HG02610 (cell line): ENCODE results near the gene SLC35E4.
A peak's percentile ranks its signal among the peaks of the same experiment; 100 is the strongest.
"Not testable (repeated sequence)": the region's sequence is repeated elsewhere in the genome, so short reads cannot be mapped to it uniquely, and the experiment has no call there.

Experiments
- ATAC-seq: cut with Tn5 transposase; IDR thresholded peaks from one replicate; pipeline ENCODE4 v1.9.1; 2021; ENCODE audit warnings: mild to moderate bottlenecking, moderate library complexity; ENCODE audit not compliant: unreplicated experiment

SLC35E4 gene, protein sequence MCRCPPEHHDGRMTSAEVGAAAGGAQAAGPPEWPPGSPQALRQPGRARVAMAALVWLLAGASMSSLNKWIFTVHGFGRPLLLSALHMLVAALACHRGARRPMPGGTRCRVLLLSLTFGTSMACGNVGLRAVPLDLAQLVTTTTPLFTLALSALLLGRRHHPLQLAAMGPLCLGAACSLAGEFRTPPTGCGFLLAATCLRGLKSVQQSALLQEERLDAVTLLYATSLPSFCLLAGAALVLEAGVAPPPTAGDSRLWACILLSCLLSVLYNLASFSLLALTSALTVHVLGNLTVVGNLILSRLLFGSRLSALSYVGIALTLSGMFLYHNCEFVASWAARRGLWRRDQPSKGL

DNA sequence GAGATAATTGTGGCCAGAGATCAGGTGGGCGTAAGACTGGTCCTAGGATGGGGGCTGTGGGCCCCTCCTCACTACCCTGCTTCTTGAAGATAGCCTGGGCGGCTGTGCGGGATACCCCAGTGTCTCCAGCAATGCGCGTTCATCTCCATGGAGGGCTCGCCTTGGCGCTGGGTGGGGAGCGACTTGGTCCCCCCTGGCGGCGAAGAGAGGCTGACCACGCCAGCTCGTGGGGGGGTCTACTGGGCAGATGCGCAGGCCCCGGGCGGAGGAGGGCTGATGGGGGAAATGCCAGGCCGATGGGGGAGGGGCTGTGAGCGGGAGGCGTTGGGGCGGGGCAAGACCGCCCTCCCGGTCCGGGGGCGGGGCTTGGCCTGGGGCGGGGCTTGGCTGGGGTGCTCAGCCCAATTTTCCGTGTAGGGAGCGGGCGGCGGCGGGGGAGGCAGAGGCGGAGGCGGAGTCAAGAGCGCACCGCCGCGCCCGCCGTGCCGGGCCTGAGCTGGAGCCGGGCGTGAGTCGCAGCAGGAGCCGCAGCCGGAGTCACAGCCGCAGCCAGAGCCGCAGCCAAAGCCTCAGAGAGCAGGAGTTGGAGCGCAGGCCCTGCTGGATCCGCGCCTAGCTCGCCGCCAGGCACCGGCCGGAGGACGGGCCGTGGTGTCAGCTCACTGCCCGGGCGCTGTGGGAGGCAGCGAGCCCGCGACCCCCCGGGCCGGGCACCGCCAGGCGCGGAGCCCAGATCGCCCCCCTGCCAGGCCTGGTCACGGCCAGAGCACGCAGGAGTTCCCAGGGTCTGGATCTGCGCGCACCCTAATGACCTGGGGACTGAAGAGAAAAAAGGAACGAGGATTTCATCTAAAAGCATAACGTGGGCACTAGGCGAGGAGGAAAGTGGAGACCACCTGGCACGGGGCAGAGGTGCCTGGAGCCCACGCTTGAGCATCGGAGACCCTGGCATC, at the start of gene SLC35E4:
SLC35E4 (plus strand) TSS at position 509 of the 953 bp plus-strand sequence. CDS start 670 bp downstream, outside the sequence.
- peak; percentile 41 for ATAC-seq

DNA sequence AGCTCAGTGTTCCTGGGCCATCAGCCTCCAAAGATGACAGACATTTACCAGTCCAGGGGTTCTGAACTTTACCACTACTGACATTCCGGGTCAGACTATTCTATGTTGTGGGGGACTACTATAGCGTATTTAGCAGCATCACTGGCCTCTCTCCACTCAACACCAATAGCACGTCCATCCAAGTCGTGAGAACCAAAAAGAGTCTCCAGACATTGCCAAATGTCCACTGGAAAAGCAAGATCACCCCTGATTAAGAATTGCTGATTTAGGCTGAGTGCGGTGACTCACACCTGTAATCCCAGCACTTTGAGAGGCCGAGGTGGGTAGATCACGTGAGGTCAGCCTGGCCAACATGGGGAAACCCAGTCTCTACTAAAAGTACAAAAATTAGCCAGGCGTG, 49.2 kb upstream of the SLC35E4 start:
- no peak for ATAC-seq

DNA sequence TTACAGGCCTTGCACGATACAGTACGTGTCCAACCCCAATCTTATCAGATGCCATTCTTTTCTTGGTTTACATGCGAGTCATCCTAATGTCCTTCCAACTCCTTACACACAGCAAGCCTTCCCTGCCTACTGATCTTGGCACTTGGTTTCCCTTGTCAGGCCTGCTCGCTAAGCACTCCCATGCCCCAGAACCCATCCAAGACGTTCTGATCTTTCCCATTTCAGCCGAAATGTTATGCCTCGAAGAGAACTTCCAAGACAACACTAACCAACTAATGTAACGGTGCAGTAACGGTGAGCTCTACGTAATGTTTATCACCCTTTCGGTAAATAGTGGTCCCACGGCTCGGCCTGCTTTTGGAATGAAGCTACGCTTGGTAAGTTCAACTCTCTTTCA, 44.4 kb upstream of the SLC35E4 start:
- no peak for ATAC-seq

DNA sequence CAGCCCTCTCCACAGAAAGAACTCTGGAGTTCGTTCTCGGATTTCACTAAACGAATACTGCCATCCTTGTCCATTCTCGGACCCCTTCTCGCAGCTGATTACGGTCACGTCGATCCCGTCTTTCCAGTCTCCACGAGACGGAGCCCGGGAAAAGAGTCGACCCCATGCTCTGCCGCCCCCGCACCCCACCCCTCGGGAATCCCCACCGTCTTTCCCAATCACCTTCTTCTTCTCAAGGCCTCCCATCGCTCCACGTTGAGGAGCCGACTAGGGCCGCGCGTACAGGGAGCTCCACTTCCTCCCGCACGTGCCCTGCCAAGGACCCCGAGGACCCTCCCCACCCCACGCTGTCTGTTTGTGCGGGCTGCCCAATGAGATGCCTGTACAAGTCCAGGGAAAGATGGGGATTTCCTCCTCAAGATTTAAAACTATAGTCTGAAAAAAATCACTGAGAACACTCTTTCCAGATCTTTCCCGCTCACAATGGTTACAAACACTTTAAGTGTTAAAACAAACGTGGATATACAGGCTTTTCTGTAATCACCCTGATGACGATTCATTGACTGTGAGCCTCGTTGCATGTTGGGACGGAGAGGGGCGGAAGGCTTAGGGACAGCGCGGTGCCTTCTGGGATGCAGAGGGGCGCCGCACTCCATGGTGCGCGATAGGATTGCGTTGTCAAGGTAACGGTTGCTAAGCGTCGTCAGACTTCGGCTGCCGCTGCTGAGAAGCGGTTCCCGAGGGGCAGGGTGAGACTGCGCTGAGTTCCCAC, 43.8 kb upstream of the SLC35E4 start, which contains the start of gene PES1:
PES1 (minus strand) TSS at position 323 of the 772 bp plus-strand sequence; CDS start at position 246, 77 bp downstream.
- peak; percentile 92 for ATAC-seq

DNA sequence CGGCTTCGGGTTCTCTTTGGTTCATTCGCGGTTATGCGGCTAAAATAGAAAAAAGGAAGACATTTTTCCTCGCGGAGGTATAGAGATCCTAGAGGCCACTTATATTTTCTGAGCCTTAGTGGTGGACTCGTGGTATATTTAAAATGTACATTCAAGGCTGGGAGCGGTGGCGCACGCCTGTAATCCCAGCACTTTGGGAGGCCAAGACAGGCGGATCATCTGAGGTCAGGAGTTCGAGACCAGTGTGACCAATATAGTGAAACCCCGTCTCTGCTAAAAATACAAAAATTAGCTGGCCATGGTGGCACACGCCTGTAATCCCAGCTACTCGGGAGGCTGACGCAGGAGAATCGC, 43.2 kb upstream of the SLC35E4 start:
- ATAC-seq, result not testable (repeated sequence)

DNA sequence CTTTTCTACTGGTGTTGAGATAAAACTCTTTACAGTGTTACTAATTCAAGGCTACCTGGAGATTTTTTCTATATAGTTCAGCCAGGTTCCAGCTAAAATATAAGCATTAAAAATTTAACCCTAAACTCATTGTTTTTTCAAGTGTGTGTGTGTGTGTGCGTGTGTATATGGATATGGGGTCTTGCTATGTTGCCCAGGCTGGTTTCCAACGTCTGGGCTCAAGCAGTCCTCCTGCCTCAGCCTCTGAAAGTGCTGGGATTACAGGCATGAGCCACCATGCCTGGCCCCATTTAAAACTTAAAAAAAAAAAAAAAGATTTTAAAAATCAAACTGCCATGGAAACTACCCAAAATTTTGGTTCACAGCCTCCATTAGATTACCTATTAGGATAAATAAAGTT, 39.4 kb upstream of the SLC35E4 start:
- ATAC-seq, result no peak

DNA sequence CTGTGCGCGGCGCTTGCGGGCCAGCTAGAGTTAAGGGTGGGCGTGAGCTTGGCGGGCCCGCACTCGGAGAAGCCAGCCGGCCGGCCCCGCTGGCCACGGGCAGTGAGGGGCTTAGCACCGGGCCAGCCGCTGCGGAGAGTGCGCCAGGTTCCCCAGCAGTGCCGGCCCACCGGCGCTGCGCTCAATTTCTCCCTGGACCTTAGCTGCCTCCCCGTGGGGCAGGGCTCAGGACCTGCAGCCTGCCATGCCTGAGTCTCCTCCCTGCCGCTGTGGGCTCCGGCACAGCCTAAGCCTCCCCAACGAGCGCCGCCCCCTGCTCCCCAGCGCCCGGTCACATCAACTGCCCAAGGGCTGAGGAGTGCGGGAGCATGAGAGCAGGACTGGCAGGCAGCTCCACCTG, 38.7 kb upstream of the SLC35E4 start:
- no peak for ATAC-seq

DNA sequence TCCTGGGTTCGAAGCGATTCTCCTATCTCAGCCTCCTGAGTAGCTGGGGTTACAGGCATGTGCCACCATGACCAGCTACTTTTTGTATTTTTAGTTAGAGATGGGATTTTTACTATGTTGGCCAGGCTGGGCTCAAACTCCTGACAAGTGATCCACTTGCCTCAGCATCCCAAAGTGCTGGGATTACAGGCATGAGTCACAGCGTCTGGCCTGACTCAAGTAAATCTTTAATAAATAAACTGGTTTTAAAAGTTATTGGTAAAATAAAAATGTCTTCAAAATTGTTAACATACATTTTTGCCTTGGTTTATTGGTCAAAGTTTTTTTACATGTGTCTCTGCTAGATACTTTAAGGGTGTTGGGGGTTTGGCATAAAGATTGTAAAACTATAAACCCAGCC, 36.6 kb upstream of the SLC35E4 start:
- ATAC-seq, result no peak

DNA sequence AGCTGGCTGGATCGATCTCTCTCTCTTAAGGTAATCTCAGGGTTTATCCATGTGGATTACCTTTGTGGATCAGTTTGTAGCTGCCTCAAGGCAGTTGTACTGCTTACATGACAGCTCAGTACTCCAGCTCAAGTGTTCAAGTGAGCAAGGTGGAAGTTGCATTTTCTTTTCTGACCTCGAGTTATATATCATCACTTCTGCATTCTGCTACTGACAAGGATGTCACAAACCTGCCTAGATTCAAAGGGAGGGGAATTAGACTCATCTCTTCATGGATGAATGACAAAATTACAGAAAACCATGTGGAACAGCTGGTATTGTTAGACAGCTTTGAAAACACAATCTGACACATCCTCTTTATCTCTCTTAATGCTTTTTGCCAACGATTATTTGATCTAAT, 34.7 kb upstream of the SLC35E4 start:
- no peak for ATAC-seq

DNA sequence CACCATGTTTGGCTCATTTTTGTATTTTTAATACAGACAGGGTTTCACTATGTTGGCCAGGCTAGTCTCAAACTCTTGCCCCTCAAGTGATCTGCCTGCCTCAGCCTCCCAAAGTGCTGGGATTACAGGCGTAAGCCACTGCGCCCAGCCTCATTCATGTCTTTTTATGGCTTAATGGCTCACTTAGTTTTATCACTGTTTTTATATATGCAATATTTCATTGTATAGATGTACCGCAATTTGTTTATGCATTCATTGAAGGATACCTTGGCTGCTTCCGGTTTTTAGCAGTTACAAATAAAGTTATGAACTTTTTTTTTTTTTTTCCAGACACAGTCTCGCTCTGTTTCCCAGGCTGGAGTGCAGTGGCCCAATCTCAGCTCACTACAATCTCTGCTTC, 34.1 kb upstream of the SLC35E4 start:
- no peak for ATAC-seq

DNA sequence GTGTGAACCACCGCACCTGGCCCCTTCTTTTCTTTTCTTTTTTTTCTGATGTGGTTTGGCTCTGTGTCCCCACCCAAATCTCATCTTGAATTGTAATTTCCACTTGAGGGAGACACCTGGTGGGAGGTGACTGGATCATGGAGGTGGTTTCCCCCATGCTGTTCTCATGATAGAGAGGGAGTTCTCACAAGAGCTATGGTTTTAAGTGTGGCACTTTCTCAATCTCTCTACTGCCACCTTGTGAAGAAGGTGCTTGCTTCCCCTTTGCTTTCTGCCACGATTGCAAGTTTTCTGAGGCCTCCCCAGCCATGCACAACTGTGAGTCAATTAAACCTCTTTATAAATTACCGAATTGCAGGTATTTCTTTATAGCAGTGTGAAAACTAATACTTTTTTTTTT, 33.5 kb upstream of the SLC35E4 start:
- no peak for ATAC-seq

DNA sequence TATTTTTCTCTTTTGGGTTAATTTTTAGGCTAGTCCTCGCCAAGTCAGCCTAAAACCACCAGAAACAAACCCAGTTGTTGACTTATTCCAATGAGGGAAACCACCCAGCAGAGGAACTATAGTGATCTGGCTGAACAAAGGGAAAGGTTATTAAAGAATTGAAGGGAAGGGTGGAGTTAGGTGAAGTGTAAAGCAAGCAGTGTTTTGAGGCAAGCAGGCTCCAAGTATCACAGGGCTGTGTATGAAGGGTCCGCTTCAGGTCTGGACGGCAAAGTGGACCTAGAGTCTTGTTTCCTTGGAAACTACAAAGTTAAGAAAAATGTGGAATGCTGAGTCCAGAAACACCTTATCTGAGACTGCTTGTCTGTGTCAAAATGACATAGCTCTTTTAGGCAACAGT, 31.8 kb upstream of the SLC35E4 start:
- ATAC-seq, result no peak

DNA sequence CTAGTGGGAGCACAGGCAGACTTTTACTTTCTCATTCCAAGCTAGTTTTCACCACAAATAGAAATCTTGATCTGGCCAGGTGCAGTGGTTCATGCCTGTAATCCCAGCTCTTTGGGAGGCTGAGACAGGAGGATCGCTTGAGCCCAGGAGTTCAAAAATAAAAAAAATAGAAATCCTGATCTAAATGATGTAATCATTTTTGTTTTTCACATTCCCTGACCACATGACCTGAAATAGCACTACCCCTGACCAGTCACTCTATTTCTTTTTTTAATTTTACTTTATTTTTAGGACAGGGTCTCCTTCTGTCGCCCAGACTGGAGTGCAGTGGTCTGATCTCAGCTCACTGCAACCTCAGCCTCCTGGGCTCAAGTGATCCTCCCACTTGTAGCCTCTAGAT, 30.9 kb upstream of the SLC35E4 start:
- ATAC-seq, result no peak

DNA sequence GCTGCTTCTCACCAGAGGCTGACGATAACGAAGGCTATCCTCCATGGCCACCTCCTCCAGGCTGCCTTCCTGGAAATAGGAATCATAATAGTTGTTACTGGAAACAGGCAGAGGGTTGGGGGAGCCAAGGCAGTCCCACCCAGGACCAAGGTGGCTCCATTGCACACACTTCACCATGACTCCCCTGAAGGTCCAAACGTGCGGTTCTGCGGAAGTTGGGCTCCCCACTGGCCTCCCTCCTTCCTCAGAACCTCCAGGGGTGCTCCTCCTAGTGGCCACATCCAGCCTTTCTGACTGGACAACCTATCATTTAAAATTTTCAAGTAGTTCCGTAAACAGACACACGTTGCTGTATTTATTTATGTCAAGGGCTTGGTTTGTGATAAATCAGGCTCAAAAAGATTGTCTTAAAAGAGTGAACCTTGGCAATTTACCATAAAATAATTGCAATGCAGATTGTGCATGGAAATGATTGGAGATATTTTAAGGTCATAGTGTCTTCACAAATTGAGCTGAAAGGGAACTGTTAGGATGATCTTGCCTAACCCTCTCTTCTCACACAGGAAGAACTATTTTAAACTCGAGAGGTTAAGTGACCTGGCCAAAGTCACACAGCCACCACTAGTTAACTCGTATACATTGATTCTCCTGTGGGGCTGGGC, 30.0 kb upstream of the SLC35E4 start:
- ATAC-seq, result no peak

DNA sequence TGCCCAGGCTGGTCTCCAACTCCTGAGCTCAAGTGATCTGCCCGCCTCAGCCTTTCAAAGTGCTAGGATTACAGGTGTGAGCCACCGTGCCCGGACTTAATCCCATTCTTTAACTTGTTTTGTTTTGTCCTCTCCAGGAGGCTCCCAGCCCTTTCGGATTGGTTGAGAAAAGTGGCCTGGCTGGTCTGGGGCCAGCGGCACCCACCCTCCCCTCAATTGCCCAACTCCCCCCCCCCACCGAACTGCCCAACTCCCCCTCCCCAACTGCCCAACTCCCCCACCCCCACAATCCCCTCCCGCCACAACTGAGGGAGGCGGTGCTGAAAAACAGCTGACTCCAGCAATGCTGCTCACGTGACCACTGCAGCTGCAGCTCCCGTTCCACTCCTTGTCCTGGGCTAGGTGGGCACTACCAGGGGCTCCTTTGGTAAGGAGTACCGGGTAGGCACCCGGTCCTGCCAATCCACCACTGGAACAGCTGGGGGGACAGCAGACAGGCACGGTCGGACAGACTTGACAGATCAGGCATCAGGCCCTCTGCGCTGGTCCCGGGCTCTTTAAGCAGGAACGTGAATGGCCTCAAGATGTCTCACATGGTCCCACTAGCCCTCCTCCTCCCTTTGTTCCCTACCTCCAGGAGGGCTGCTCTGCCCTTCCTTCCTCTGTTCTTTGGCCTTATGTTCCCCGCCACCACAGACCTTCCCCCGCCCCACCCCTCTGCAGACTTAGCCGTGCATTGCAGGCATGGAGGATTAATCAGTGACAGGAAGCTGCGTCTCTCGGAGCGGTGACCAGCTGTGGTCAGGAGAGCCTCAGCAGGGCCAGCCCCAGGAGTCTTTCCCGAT, 28.9 kb upstream of the SLC35E4 start, which contains the start of gene TCN2:
TCN2 (plus strand) TSS at position 720 of the 845 bp plus-strand sequence. CDS start 158 bp downstream, outside the sequence.
- ATAC-seq, result no peak

DNA sequence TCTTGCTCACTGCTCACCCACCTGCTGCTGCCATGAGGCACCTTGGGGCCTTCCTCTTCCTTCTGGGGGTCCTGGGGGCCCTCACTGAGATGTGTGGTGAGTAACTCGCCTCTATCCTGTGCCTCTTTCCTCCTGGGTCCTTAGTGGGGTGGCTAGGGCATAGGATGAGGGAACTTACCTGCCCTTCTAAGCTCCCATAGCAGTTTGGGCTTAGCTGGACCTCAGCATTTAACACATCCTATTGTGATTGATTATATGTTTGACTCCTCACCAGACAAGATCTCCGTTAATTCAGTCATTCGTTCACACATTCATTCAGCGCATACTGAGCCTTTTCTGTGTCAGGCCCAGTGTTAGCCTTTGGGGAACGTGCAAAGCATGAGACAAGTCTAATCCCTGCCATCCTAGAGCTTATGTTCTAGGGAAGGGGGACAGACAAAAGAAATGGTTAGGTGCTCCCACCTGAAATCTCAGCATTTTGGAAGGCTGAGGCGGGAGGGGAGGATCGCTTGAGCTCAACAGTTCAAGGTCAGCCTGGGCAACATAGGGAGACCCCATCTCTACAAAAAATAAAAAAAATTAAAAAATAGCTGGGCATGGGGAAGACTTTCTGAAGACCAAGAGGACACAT, 28.2 kb upstream of the SLC35E4 start:
- no peak for ATAC-seq

DNA sequence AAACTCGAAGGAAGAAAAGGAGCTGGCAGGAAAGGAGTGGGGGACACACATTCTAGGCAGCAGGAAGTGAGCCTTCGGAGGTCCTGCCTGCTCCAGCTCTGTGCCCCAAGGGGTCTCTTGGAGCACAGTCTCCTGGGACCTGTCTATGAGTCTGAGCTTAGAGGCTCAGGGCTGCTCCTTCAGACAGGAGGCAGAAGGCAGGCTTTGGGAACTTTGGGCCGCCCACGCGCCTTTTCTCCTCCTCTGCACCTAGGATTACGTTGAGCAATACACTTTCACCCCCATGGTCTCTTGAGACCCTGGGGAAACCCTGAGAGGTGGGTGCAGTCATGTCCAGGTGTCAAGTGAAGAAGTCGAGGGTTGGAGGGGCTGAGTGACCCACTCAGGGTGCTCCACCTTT, 27.6 kb upstream of the SLC35E4 start:
- ATAC-seq, result no peak

DNA sequence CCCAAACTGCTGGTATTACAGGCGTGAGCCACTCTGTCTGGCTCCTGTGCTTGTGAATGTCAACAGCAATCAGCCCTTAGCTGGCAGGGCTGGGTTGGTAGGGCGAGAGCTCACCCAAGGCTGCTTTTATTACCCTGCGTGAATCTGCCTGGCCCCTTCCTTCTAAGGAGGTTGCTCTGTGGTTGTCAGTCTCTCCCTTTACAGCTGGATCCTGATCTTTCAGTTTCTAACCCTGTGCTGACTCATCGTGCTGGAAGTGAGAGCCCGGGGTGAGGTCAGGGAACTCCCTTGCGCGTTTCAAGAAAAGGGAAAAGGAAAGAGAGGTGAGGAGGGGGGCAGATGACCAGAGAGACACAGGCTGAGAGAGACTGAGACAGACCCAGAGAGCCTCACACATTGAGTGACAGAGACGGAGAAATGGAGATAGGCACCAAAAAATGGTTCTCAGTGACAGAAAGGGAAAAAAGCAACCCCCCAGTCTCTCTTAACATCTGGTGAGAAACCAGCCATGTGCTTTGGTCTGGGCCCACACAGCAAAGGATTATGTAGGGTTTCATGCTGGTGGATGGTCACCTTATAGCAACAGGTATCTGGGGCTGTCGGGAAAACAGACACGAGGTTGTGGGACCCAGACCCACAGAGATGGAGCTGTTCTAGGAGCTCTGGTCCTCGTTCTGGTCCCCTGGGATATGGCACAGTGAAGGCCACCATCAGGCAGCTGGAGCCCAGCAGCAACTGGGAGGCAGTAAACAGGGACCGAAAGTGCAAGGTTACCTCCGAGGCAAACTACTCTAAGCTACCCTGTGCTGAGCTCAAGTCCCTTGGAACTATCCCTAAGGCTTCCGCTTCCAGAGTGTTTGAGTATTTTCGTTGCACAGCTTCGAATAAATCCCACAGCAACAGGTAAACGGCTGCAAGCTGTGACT, 26.1 kb upstream of the SLC35E4 start:
- peak; percentile 56 for ATAC-seq
